PFSK-1 (cell line): ENCODE results near the gene RABGAP1L.

Source experiments
- SIN3A ChIP-seq: IDR thresholded peaks from 2 replicates; pipeline ENCODE4 v1.6.1; 2012; ENCODE audit warnings: mild to moderate bottlenecking, low read length, moderate library complexity, borderline replicate concordance; ENCODE audit not compliant: insufficient read depth
- TF ChIP-seq, protein P1 (sequence below), 2 experiments: IDR thresholded peaks; 2 replicates each; pipeline versions ENCODE4 v1.6.1 to v1.8.0; 2011 to 2012; ENCODE audit warnings: low read depth in 2 of 2, low read length in 2 of 2, control low read depth in 1 of 2, inconsistent platforms in 1 of 2, mild to moderate bottlenecking in 1 of 2, moderate library complexity in 1 of 2; ENCODE audit not compliant: insufficient read depth in 1 of 2

DNA sequence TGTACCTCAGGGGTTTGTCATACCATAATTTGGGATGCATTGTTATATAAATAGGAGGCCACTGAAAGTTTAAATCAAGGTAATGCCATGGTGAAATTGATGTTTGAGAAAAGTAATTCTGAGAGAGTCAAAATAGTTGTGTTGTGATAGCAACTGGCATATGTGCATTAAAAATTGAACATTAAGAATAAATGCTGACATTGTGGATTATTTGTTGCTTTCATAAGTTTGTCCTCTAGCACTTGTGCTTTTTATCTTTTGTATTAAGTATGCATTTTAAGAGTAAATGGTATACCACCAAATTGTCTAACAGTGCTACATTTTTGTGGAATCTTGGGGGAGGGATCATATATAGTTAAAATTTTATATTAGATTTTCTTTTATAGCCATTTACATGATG, 564.5 kb downstream of the RABGAP1L start:
- TF ChIP-seq, protein P1, sequence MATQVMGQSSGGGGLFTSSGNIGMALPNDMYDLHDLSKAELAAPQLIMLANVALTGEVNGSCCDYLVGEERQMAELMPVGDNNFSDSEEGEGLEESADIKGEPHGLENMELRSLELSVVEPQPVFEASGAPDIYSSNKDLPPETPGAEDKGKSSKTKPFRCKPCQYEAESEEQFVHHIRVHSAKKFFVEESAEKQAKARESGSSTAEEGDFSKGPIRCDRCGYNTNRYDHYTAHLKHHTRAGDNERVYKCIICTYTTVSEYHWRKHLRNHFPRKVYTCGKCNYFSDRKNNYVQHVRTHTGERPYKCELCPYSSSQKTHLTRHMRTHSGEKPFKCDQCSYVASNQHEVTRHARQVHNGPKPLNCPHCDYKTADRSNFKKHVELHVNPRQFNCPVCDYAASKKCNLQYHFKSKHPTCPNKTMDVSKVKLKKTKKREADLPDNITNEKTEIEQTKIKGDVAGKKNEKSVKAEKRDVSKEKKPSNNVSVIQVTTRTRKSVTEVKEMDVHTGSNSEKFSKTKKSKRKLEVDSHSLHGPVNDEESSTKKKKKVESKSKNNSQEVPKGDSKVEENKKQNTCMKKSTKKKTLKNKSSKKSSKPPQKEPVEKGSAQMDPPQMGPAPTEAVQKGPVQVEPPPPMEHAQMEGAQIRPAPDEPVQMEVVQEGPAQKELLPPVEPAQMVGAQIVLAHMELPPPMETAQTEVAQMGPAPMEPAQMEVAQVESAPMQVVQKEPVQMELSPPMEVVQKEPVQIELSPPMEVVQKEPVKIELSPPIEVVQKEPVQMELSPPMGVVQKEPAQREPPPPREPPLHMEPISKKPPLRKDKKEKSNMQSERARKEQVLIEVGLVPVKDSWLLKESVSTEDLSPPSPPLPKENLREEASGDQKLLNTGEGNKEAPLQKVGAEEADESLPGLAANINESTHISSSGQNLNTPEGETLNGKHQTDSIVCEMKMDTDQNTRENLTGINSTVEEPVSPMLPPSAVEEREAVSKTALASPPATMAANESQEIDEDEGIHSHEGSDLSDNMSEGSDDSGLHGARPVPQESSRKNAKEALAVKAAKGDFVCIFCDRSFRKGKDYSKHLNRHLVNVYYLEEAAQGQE (IDR thresholded peaks at IDR 0.05; ENCODE audit: insufficient read depth in 1 of 2, low read depth in 2 of 2, low read length in 2 of 2): no peak
- TF ChIP-seq SIN3A: no peak
